Activated naive CD4-positive, alpha-beta T cell treated with anti-CD3 and anti-CD28 coated beads, Interleukin-2, amount 50 U/mL, for 72 hours (primary cell): ENCODE measurements around the gene TBC1D9B. TPM values are rescaled to one million over a fixed set of nuclear protein-coding genes. Genes with fewer than 3 reads are reported as not detected.
"Not testable (repeated sequence)": the region's sequence is repeated elsewhere in the genome, so short reads cannot be mapped to it uniquely, and the experiment has no call there.

Experiments used
- ATAC-seq, 2 donors: fragments of 150-1000 bp; cut with Tn5 transposase; 2 replicates each; pipeline ENCODE4 v1.10.0; 2021; ENCODE audit warnings: mild to moderate bottlenecking in 2 of 2, moderate library complexity in 2 of 2
- DNase-seq, 2 donors: peaks; one replicate each; pipeline ENCODE4 v3.0.0; 2021 to 2022; ENCODE audit warnings: low spot score in 2 of 2
- H3K27ac Mint-ChIP-seq, 2 donors: one replicate each; pipeline ENCODE4 v1.8.0; 2022; ENCODE audit warnings: mild to moderate bottlenecking in 2 of 2, mixed read lengths in 2 of 2
- H3K36me3 Mint-ChIP-seq, 2 donors: one replicate each; pipeline ENCODE4 v1.8.0; 2022; ENCODE audit warnings: mixed read lengths in 2 of 2
- H3K9me3 Mint-ChIP-seq, 2 donors: one replicate each; pipeline ENCODE4 v1.8.0; 2022; ENCODE audit warnings: mixed read lengths in 2 of 2
- total RNA-seq, 2 donors: library from RNA; stranded (reverse); gene quantifications; one replicate each; pipeline ENCODE4 v1.2.3, GENCODE V29; 2022

Gene TBC1D9B
- total RNA-seq, 2 donors from 2014 or later, result 21.2 to 153 TPM

- Mint-ChIP-seq H3K27ac (peak overlapping the region; percentile 44 to 84), H3K36me3 (peaks cover 16 to 21% of the 10 kb centered on the region in 2 donors), H3K9me3 (no peaks in the 10 kb centered on the region)
- ATAC-seq (no peak), DNase-seq (no peak)
These were observed 68.1 kb downstream of the TBC1D9B start for GRCh38 chr5:179839328-179840256.

DNA sequence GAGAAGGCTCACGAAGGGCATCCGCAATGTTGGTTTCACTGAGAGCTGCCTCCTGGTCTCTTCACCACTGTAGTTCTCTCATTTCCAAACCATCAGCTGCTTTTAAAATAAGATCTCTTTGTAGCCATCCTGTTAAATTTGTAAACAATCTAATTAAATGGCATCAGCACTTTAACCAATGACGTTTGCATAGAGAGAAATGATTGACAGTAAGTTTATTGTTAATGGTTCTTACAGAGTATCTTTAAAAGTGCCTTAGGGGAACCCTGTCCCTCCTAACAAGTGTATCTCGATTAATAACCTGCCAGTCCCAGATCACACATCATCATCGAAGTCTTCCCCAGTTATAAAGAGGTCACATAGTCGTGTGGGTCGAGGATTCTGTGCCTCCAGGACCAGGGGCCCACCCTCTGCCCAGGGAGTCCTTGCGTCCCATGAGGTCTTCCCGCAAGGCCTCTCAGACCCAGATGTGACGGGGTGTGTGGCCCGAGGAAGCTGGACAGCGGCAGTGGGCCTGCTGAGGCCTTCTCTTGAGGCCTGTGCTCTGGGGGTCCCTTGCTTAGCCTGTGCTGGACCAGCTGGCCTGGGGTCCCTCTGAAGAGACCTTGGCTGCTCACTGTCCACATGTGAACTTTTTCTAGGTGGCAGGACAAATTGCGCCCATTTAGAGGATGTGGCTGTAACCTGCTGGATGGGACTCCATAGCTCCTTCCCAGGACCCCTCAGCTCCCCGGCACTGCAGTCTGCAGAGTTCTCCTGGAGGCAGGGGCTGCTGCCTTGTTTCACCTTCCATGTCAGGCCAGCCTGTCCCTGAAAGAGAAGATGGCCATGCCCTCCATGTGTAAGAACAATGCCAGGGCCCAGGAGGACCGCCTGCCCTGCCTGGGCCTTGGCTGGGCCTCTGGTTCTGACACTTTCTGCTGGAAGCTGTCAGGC is 70.4 kb downstream of the TBC1D9B start:
- H3K9me3 Mint-ChIP-seq, result no peaks in the 10 kb centered on the region
- ATAC-seq, result no peak
- H3K36me3 Mint-ChIP-seq, result peaks cover 30 to 34% of the 10 kb centered on the region in 2 donors

DNA sequence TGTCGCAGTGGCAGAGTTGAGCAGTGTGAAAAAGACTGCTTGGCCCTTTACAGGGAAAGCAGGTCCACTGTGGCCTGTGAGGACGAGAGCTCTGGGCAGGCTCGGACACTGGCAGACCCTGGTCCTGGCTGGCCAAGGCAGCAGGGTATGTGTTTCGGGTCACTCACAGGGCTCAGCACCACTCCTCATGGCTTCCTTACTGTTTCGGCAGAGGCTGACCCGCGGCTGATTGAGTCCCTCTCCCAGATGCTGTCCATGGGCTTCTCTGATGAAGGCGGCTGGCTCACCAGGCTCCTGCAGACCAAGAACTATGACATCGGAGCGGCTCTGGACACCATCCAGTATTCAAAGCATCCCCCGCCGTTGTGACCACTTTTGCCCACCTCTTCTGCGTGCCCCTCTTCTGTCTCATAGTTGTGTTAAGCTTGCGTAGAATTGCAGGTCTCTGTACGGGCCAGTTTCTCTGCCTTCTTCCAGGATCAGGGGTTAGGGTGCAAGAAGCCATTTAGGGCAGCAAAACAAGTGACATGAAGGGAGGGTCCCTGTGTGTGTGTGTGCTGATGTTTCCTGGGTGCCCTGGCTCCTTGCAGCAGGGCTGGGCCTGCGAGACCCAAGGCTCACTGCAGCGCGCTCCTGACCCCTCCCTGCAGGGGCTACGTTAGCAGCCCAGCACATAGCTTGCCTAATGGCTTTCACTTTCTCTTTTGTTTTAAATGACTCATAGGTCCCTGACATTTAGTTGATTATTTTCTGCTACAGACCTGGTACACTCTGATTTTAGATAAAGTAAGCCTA is 71.3 kb downstream of the TBC1D9B start:
- DNase-seq (no peak), ATAC-seq (peak; percentile 91 to 93)
- H3K36me3 Mint-ChIP-seq, result peaks cover 30 to 34% of the 10 kb centered on the region in 2 donors
- peak overlapping the region; percentile 79 to 94 for H3K27ac Mint-ChIP-seq
- no peaks in the 10 kb centered on the region for H3K9me3 Mint-ChIP-seq

More for the DNA sequence above, 70.4 kb downstream of the TBC1D9B start:
- peak overlapping the region; percentile 79 to 94 for H3K27ac Mint-ChIP-seq
- no peak for DNase-seq

GRCh38 chr5:179834871-179835270 is 72.8 kb downstream of the TBC1D9B start:
- H3K27ac Mint-ChIP-seq, ATAC-seq, DNase-seq, H3K9me3 Mint-ChIP-seq: not testable (repeated sequence)
- H3K36me3 Mint-ChIP-seq, result peaks cover 38 to 48% of the 10 kb centered on the region in 2 donors

- DNase-seq (no peak), ATAC-seq (no peak)
- Mint-ChIP-seq H3K36me3 (peaks cover 46 to 56% of the 10 kb centered on the region in 2 donors), H3K9me3 (no peaks in the 10 kb centered on the region), H3K27ac (no peak overlapping the region)
These were observed 73.6 kb downstream of the TBC1D9B start for GRCh38 chr5:179834120-179834519.

DNA sequence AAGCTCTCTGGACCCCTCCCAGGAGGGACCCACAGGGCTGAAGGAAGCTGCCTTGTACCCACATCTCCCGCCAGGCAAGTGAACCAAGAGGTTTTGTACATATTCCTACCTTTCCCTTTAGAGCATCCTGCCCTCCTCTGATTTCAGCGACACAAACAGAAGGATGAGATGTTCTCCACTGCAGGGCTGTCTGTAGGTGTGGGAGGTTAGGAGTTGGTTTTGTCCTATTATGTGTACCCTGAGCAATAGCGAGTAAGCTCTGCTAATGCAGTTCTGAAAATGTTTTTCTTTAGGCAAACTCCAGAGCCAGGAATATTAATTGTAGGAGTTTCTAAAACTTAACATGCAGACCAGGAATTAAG is 74.0 kb downstream of the TBC1D9B start:
- Mint-ChIP-seq H3K36me3 (peaks cover 50 to 60% of the 10 kb centered on the region in 2 donors), H3K27ac (no peak overlapping the region), H3K9me3 (no peaks in the 10 kb centered on the region)
- no peak for ATAC-seq
- DNase-seq, result no peak

- H3K36me3 Mint-ChIP-seq, result peaks cover 52 to 64% of the 10 kb centered on the region in 2 donors
- DNase-seq (no peak), ATAC-seq (no peak)
- H3K27ac Mint-ChIP-seq, result no peak overlapping the region
- no peaks in the 10 kb centered on the region for H3K9me3 Mint-ChIP-seq
These were observed 74.5 kb downstream of the TBC1D9B start for GRCh38 chr5:179833056-179833708.

DNA sequence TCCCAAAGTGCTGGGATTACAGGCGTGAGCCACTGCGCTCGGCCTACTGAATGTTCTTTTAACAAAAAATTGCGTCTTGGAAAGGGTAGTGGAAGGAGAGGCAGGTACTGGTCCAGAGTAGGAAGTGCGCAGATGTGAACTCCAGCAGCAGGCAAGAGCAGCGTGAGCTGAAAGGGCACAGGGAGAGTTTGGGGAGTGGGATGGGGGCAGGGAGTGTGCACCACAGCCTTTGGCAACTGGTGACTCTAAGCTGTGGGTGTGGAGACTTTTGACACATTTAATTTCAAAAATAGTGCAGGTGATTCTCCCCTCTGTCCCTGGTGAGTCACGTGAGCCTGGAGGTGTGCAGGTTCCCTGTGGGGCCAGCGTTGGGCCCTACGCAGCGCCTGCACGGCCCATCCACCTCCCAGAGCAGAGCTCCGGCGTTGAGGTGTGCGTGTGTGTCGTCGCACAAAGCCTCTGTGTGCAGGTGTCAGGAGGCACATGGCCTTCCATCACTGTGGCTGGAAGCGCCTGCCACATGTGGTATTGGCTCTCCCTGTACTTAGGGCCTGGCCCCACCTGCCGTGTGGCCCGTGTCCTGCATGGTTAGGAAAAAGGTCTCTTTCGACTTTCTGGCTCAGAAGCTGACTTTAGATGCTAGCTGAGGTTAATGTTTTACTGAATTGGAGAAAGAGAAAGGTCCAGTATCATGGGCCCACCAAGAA is 75.5 kb downstream of the TBC1D9B start:
- H3K9me3 Mint-ChIP-seq, result no peaks in the 10 kb centered on the region
- peaks cover 55 to 70% of the 10 kb centered on the region in 2 donors for H3K36me3 Mint-ChIP-seq
- DNase-seq, result no peak
- peak overlapping the region; percentile 66 to 77 for H3K27ac Mint-ChIP-seq
- no peak for ATAC-seq

DNA sequence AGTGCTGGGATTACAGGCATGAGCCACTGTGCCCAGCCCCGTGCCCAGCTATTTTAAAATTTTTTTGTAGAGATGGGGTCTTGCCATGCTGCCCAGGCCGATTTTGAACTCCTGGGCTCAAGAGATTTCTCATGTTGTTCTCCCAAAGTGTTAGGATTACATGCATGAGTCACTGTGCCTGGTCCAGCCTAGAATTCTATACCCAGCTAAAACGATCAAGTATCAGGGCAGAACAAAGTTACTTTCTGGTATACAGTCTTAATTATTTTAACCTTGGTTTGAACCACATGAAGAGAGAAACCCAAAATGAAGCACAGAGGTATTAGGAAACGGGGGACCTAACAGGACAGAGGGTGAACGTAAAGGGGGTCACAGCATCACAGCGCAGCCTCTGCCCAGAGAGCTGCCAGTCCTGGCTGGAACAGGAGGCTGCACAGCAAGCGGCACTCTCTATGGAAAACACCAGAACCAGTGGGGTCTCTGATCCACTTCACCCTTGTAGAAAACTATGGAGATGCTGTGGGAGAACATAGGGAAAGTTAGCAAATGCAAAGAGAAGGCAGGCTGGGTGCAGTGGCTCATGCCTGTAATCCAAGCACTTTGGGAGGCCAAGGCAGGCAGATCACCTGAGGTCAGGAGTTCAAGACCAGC is 76.8 kb downstream of the TBC1D9B start:
- H3K9me3 Mint-ChIP-seq, result no peaks in the 10 kb centered on the region
- DNase-seq (no peak), ATAC-seq (no peak)
- H3K27ac Mint-ChIP-seq, result peak overlapping the region in 1 of 2 donors; percentile 66
- H3K36me3 Mint-ChIP-seq, result peaks cover 43 to 66% of the 10 kb centered on the region in 2 donors

DNA sequence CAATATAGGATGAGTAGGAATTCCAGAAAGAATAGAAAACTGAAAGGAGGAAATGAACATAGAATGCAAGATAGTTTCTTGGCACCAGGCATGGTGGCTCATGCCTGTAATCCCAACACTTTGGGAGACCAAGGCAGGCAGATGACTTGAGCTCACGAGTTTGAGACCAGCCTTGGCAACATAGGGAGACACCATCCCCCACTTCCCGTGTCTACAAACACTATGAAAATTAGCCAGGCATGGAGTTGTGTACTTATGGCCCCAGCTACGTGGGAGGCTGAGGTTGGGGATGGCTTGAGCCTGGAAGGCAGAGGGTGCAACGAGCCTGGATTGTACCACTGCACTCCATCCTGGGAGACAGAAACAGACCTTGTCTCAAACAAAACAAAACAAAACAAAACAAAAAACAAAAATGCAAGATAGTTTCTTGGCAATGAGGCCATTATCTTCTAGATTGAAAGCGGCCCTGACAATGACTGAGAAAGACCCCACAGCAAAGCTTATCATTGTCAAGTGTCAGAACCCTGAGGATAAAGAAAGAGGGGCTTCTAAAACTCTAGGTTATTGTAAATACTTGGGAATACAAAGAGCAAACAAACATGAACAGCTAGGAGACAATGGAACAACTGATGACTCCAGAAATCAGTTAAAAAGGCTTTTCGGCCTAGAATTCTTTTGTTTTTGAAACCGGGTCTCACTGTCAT is 77.8 kb downstream of the TBC1D9B start:
- peak overlapping the region in 1 of 2 donors; percentile 80 for H3K27ac Mint-ChIP-seq
- DNase-seq (no peak), ATAC-seq (no peak)
- peaks cover 41 to 59% of the 10 kb centered on the region in 2 donors for H3K36me3 Mint-ChIP-seq
- no peaks in the 10 kb centered on the region for H3K9me3 Mint-ChIP-seq

GRCh38 chr5:179828756-179829421 is 78.8 kb downstream of the TBC1D9B start:
- DNase-seq (no peak), ATAC-seq (no peak)
- peak overlapping the region; percentile 80 to 89 for H3K27ac Mint-ChIP-seq
- no peaks in the 10 kb centered on the region for H3K9me3 Mint-ChIP-seq
- H3K36me3 Mint-ChIP-seq, result peaks cover 46 to 63% of the 10 kb centered on the region in 2 donors

- peak; percentile 95 to 99 for ATAC-seq
- H3K27ac Mint-ChIP-seq, result peak overlapping the region; percentile 80 to 92
- peaks cover 39 to 51% of the 10 kb centered on the region in 2 donors for H3K36me3 Mint-ChIP-seq
- DNase-seq, result peak in 1 of 2 donors; percentile 55
- no peaks in the 10 kb centered on the region for H3K9me3 Mint-ChIP-seq
These were observed 80.0 kb downstream of the TBC1D9B start for GRCh38 chr5:179827680-179828079.

- DNase-seq (no peak), ATAC-seq (no peak)
- H3K36me3 Mint-ChIP-seq, result peaks cover 45 to 49% of the 10 kb centered on the region in 2 donors
- no peaks in the 10 kb centered on the region for H3K9me3 Mint-ChIP-seq
- H3K27ac Mint-ChIP-seq, result no peak overlapping the region
These were observed 82.0 kb downstream of the TBC1D9B start for GRCh38 chr5:179825655-179826182.

GRCh38 chr5:179824745-179825112 is 83.0 kb downstream of the TBC1D9B start:
- ATAC-seq, result no peak
- peaks cover 39 to 41% of the 10 kb centered on the region in 2 donors for H3K36me3 Mint-ChIP-seq

More at GRCh38 chr5:179824745-179825112, 83.0 kb downstream of the TBC1D9B start:
- Mint-ChIP-seq H3K9me3 (no peaks in the 10 kb centered on the region), H3K27ac (peak overlapping the region; percentile 6 to 41)
- DNase-seq, result no peak
